DND-41 (cell line): ENCODE measurements around the gene TIAL1.

Experiments
- EZH2 ChIP-seq: IDR thresholded peaks from 3 replicates; pipeline ENCODE4 v1.6.1; 2012; ENCODE audit warnings: borderline replicate concordance, low read depth, mild to moderate bottlenecking, moderate library complexity, low read length, inconsistent platforms; ENCODE audit not compliant: severe bottlenecking
- TF ChIP-seq, protein P1 (sequence below): IDR thresholded peaks from 2 replicates; pipeline ENCODE4 v1.5.1; 2012; ENCODE audit warnings: borderline replicate concordance, low read length, moderate library complexity, mild to moderate bottlenecking; ENCODE audit not compliant: poor library complexity, severe bottlenecking; ENCODE audit errors: extremely low read depth

DNA sequence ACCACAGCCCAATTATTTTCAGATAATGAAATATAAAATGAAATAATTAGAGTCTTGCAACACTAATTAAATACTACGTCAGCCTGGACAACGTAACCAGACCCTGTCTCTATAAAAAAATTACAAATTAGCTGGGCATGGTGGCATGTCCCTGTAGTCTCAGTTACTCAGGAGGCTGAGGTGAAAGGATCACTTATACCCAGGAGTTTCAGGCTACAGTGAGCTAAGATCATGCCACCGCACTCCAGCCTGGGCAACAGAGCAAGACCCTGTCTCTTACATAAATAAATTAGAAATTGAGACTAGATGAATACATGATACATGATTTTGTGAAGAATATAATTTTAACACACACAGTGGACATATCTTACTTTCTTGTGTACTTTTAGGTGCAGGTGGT is 18.4 kb downstream of the TIAL1 start:
- TF ChIP-seq, protein P1, sequence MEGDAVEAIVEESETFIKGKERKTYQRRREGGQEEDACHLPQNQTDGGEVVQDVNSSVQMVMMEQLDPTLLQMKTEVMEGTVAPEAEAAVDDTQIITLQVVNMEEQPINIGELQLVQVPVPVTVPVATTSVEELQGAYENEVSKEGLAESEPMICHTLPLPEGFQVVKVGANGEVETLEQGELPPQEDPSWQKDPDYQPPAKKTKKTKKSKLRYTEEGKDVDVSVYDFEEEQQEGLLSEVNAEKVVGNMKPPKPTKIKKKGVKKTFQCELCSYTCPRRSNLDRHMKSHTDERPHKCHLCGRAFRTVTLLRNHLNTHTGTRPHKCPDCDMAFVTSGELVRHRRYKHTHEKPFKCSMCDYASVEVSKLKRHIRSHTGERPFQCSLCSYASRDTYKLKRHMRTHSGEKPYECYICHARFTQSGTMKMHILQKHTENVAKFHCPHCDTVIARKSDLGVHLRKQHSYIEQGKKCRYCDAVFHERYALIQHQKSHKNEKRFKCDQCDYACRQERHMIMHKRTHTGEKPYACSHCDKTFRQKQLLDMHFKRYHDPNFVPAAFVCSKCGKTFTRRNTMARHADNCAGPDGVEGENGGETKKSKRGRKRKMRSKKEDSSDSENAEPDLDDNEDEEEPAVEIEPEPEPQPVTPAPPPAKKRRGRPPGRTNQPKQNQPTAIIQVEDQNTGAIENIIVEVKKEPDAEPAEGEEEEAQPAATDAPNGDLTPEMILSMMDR = no peak
- TF ChIP-seq EZH2 = no peak
